HG03558 (cell line): Measurements from ENCODE around the gene IFIT2.

ENCODE experiments used
- ATAC-seq: cut with Tn5 transposase; IDR thresholded peaks from one replicate; pipeline ENCODE4 v1.9.1; 2021; ENCODE audit warnings: moderate number of reproducible peaks; ENCODE audit not compliant: unreplicated experiment; ENCODE audit errors: extremely low read depth

IFIT2 gene

DNA sequence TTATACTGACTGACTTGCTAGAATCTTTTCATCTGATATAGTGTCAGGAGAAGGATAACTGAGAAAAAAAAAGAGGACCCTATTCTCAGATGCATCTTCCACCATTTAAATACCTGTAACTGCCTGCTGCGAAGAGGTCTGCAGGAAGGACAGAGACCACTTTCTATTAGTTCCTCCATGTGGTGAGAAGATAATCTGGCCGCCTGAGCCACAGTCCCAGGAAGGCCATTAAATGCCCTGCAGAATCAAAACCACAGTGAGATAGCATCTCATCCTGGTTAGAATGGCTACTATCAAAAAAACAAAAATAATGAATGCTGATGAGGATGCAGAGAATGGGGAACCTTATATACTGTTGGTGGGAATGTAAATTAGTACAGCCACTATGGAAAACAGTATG lies 56.1 kb downstream of the IFIT2 start:
- no peak for ATAC-seq
